Measurements from ENCODE around the gene NDNF. TPM values are rescaled to one million over a fixed set of nuclear protein-coding genes. Genes with fewer than 3 reads are reported as not detected.

Gene NDNF
- total and polyA plus RNA-seq, 2 donors: 2.8 to 3.1 TPM

GRCh38 chr4:120991885-120992284 is 80.5 kb downstream of the NDNF start:
- Histone ChIP-seq H3K27ac (ENCODE audit: low read depth in 1 of 2, low read length in 1 of 2) (no peak overlapping the region), H3K36me3 (ENCODE audit: control insufficient read depth in 2 of 2, insufficient read depth in 2 of 2, low read length in 1 of 2) (no peaks in the 10 kb centered on the region), H3K9me3 (ENCODE audit: control insufficient read depth in 2 of 2, insufficient read depth in 1 of 2, low read length in 1 of 2) (no peaks in the 10 kb centered on the region), H3K4me1 (ENCODE audit: control insufficient read depth in 2 of 2, insufficient read depth in 2 of 2, low read length in 2 of 2) (no peaks in the 10 kb centered on the region), H3K4me3 (ENCODE audit: low read length in 2 of 2) (no peak overlapping the region), H3K27me3 (ENCODE audit: control insufficient read depth in 2 of 2, insufficient read depth in 1 of 2, low read length in 1 of 2) (no peaks in the 10 kb centered on the region)
- DNase-seq (ENCODE audit: low read depth in 6 of 9, low spot score in 9 of 9): no peak
- 86% methylated on average over 2 of the region's 2 CpGs for WGBS

DNA sequence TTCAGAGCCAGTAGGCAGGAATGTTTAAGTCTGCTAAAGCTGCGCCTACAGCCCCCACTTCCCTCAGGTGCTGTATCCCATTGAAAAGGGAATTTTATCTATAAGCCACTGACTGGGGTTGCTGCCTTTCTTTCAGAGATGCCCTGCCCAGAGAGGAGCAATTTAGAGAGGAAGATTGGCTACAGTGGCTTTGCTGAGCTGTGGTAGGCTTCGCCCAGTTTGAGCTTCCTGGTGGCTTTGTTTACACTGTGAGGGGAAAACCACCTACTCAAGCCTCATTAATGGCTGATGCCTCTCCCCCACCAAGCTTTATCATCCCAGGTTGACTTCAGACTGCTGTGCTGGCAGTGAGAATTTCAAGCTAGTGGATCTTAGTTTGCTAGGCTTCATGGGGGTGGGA is 82.1 kb downstream of the NDNF start:
- Histone ChIP-seq H3K4me3 (ENCODE audit: low read length in 2 of 2) (no peak overlapping the region), H3K4me1 (ENCODE audit: control insufficient read depth in 2 of 2, insufficient read depth in 2 of 2, low read length in 2 of 2) (no peaks in the 10 kb centered on the region), H3K36me3 (ENCODE audit: control insufficient read depth in 2 of 2, insufficient read depth in 2 of 2, low read length in 1 of 2) (no peaks in the 10 kb centered on the region), H3K9me3 (ENCODE audit: control insufficient read depth in 2 of 2, insufficient read depth in 1 of 2, low read length in 1 of 2) (no peaks in the 10 kb centered on the region), H3K27me3 (ENCODE audit: control insufficient read depth in 2 of 2, insufficient read depth in 1 of 2, low read length in 1 of 2) (no peaks in the 10 kb centered on the region), H3K27ac (ENCODE audit: low read depth in 1 of 2, low read length in 1 of 2) (no peak overlapping the region)
- no peak for DNase-seq (ENCODE audit: low read depth in 6 of 9, low spot score in 9 of 9)
- 93% methylated on average over 2 of the region's 2 CpGs for WGBS

Other genes with a start within 250 kb of the NDNF start
- gene PRDM5, start 149.8 kb downstream of the NDNF start, total RNA-seq: 5.1 TPM
- gene PRDM5, start 149.8 kb downstream of the NDNF start, polyA plus RNA-seq: 1.8 TPM
- 3.5 TPM for gene TNIP3, start 91.8 kb upstream of the NDNF start, total RNA-seq
- gene TNIP3, start 91.8 kb upstream of the NDNF start, polyA plus RNA-seq: 2.1 TPM